GM12878 (cell line): Measurements from ENCODE around the gene JMJD6. TPM values are rescaled to one million over a fixed set of nuclear protein-coding genes. Genes with fewer than 3 reads are reported as not detected.
A peak's percentile ranks its signal among the peaks of the same experiment; 100 is the strongest.

ENCODE experiments used
- ATAC-seq: fragments of 200-7000 bp; cut with Tn5 transposase; 3 replicates; pipeline ENCODE4 v1.9.1; 2020; ENCODE audit warnings: mild to moderate bottlenecking, moderate library complexity
- BruUV-seq: library from RNA; stranded (reverse); fragments of 400-500 nt; replicated peaks from 2 replicates; lab custom pipeline; 2021; lab: Mats Ljungman, UMichigan
- CTCF ChIA-PET: fragments of 300-600 bp; sonication (Branson Sonifier 250); formaldehyde crosslinking; extraction: SDS; loops from one replicate; lab custom pipeline; 2021; ENCODE audit warnings: inconsistent platforms; lab: Yijun Ruan, JAX
- POLR2A ChIA-PET: fragments of 350-600 bp; formaldehyde crosslinking; extraction: SDS; loops from one replicate; lab custom pipeline; 2021; ENCODE audit warnings: inconsistent platforms; lab: Charles Lee
- RAD21 ChIA-PET: fragments of 300-600 bp; sonication (Branson Sonifier 250); formaldehyde crosslinking; loops from one replicate; lab custom pipeline; 2023; ENCODE audit warnings: antibody characterized with exemption; ENCODE audit not compliant: unreplicated experiment; lab: Charles Lee
- SMC1A ChIA-PET: fragments of 300-600 bp; sonication (Branson Sonifier 250); formaldehyde crosslinking; loops from one replicate; lab custom pipeline; 2023; ENCODE audit not compliant: unreplicated experiment, uncharacterized antibody; lab: Charles Lee
- DNase-seq: peaks from one replicate; pipeline ENCODE4 v3.0.0-alpha.2; 2011; ENCODE audit warnings: low read depth, low spot score
- FAIRE-seq: peaks from 3 replicates; lab custom pipeline; 2011; peaks lifted over from hg19 to GRCh38; lab: Jason Lieb, UNC
- H2AFZ ChIP-seq: 2 replicates; pipeline ENCODE4 v1.6.0; 2011; ENCODE audit warnings: low read depth, low read length, control low read depth; ENCODE audit not compliant: control insufficient read depth
- H3K27ac ChIP-seq: 2 replicates; pipeline ENCODE4 v1.5.1; 2011; ENCODE audit warnings: control low read depth; ENCODE audit not compliant: control insufficient read depth, insufficient read depth
- H3K27me3 ChIP-seq, 2 experiments: replicated peaks in 1 of 2; 2 replicates each; pipeline versions ENCODE4 v1.6.0 to v1.6.1; 2011; ENCODE audit warnings: low read length in 1 of 2; ENCODE audit not compliant: control insufficient read depth in 2 of 2, insufficient read depth in 2 of 2
- H3K36me3 ChIP-seq, 2 experiments: 2 replicates each; pipeline ENCODE4 v1.5.1; 2011; ENCODE audit warnings: low read length in 1 of 2; ENCODE audit not compliant: control insufficient read depth in 2 of 2, insufficient read depth in 2 of 2
- H3K4me1 ChIP-seq: 2 replicates; pipeline ENCODE4 v1.6.1; 2011; ENCODE audit warnings: mild to moderate bottlenecking, low read length, moderate library complexity, mixed read lengths; ENCODE audit not compliant: control insufficient read depth, insufficient read depth
- H3K4me2 ChIP-seq: 2 replicates; pipeline ENCODE4 v1.6.0; 2011; ENCODE audit warnings: control low read depth; ENCODE audit not compliant: control insufficient read depth, insufficient read depth
- H3K4me3 ChIP-seq: fragments of 200-600 bp; sonication (generic); 2 replicates; pipeline ENCODE4 v1.5.1; 2016
- H3K79me2 ChIP-seq: 2 replicates; pipeline ENCODE4 v1.6.0; 2011; ENCODE audit warnings: low read length; ENCODE audit not compliant: control insufficient read depth, insufficient read depth
- H3K9ac ChIP-seq: 2 replicates; pipeline ENCODE4 v1.8.0; 2011; ENCODE audit warnings: low read length, control low read depth, mixed read lengths; ENCODE audit not compliant: control insufficient read depth, insufficient read depth
- H3K9me3 ChIP-seq: replicated peaks from 3 replicates; pipeline ENCODE4 v1.5.1; 2011; ENCODE audit warnings: mild to moderate bottlenecking, low read length; ENCODE audit not compliant: control insufficient read depth, insufficient read depth
- H4K20me1 ChIP-seq: 2 replicates; pipeline ENCODE4 v1.6.0; 2011; ENCODE audit not compliant: control insufficient read depth, insufficient read depth
- WRNIP1 ChIP-seq: IDR thresholded peaks from 2 replicates; pipeline ENCODE4 v1.6.1; 2011; ENCODE audit warnings: low read depth, low read length, improper control_type of control experiment, borderline replicate concordance
- WGBS: methylation state at CpG from one replicate; pipeline ENCODE4 v1.1.6; 2016; ENCODE audit warnings: low lambda C conversion rate; ENCODE audit not compliant: insufficient replicate concordance, insufficient coverage; ENCODE audit errors: missing lambda C conversion rate; 5-methylcytosine and 5-hydroxymethylcytosine counted together
- in situ Hi-C: fragments of 300-500 bp; cut with MboI; formaldehyde crosslinking; loops from 9 replicates; pipeline ENCODE4 v1.14.3; 2018; ENCODE audit warnings: mixed read lengths
- intact Hi-C: fragments of 100-400 bp; cut with micrococcal nuclease; formaldehyde crosslinking; loops from one replicate; pipeline ENCODE4 v1.14.2; 2022; ENCODE audit not compliant: unreplicated experiment
- polyA plus RNA-seq, 11 experiments: library from polyadenylated mRNA; depleted of rRNA in 4 of 11; unstranded in 6 of 11; stranded (reverse) in 5 of 11; fragments of >200 nt; fragmentation: Nextera tagmentation in 4 of 11; fragmentation: Illumina TruSeq in 1 of 11; extraction: Ambion mirVana in 4 of 11; extraction: Trizol in 1 of 11; gene quantifications; 1 replicate in 1 of 11; 2 replicates in 10 of 11; pipeline versions ENCODE4 v1.2.1 to v1.2.3, GENCODE V29; 2011 to 2016; ENCODE audit warnings: inconsistent platforms in 2 of 11, missing spikeins in 2 of 11, low read depth in 1 of 11
- total RNA-seq, 4 experiments: library from RNA; depleted of rRNA in 3 of 4; stranded (reverse); fragments of >200 nt in 3 of 4; fragmentation: Illumina TruSeq in 1 of 4; extraction: Trizol in 1 of 4; gene quantifications; 2 replicates each; pipeline versions ENCODE4 v1.2.1 to v1.2.3, GENCODE V29; 2013 to 2021
- TF ChIP-seq, protein P1 (sequence below): IDR thresholded peaks from 2 replicates; pipeline ENCODE4 v1.6.1; 2011; ENCODE audit warnings: borderline replicate concordance, low read depth, mild to moderate bottlenecking, moderate library complexity, low read length; ENCODE audit not compliant: insufficient read depth, poor library complexity, severe bottlenecking
- TF ChIP-seq, protein P2 (sequence below): IDR thresholded peaks from 2 replicates; pipeline ENCODE4 v1.6.1; 2012; ENCODE audit warnings: low read length, inconsistent platforms
- TF ChIP-seq, protein P3 (sequence below): IDR thresholded peaks from 2 replicates; pipeline ENCODE4 v1.6.1; 2012; ENCODE audit warnings: mild to moderate bottlenecking, low read depth, low read length

JMJD6 gene
- total and polyA plus RNA-seq, 10 of the 15 experiments (the other 5 are each of a cell fraction or from before 2014, with no cell fraction given) = 1.2 to 36.0 (median 22.2) TPM

DNA sequence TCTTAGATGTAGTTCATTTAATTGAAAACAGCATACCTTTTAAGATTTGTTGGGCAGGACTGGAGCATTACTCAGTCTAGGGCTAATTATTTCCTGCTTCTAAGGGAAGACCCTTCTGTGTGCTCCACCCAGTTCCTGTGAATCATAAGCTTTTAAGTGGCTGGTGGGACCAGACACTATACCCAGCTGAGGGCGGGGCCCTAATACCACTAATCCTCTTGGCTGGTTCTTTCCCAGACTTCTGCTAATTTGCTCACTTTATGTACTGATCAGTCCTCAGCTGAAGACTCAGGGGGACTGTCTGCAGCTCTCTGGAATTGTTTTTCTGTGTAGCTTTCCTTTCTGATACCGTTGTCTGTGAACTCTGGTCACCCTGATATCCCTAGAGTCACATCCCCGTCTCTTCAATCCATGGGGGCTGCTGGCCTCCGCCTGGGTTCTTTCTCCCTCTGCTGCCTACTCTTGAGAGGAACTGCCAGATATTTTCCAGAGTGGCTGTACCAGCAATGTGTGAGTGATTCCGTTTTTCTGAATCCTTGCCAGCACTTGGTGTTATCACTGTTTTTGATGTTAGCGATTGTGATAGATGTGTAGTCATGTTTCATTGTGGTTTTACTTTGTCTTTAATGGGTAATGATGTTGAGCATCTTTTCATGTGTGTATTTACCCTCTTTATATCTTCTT is 46.6 kb upstream of the JMJD6 start:
- in situ Hi-C loops = no loop called here
- Histone ChIP-seq H3K36me3 (peaks cover 2 to 10% of the 10 kb centered on the region in 2 experiments), H3K27me3 (no peaks in the 10 kb centered on the region), H2AFZ (no peak overlapping the region), H3K4me2 (no peak overlapping the region), H3K27ac (no peak overlapping the region), H3K4me3 (no peak overlapping the region), H3K9me3 (no peaks in the 10 kb centered on the region; the same call in 2 of the 3 replicates), H4K20me1 (no peaks in the 10 kb centered on the region), H3K9ac (no peak overlapping the region), H3K4me1 (no peaks in the 10 kb centered on the region), H3K79me2 (no peaks in the 10 kb centered on the region)
- ChIA-PET SMC1A (interaction anchor here (1.0 kb wide), 1 partner anchor 92 kb away, joined by 4 read pairs; no protein-coding TSS in a partner anchor), CTCF (no interaction called here), RAD21 (no interaction called here), POLR2A (interaction anchor here (0.7 kb wide), 1 partner anchor 337 kb away, joined by 3 read pairs; no protein-coding TSS in a partner anchor)
- 95% methylated on average over 6 of the region's 6 CpGs for WGBS
- DNase-seq (no peak), ATAC-seq (peak; percentile 69), FAIRE-seq (no peak)
- BruUV-seq = no TSS peak
- TF ChIP-seq, protein P1, sequence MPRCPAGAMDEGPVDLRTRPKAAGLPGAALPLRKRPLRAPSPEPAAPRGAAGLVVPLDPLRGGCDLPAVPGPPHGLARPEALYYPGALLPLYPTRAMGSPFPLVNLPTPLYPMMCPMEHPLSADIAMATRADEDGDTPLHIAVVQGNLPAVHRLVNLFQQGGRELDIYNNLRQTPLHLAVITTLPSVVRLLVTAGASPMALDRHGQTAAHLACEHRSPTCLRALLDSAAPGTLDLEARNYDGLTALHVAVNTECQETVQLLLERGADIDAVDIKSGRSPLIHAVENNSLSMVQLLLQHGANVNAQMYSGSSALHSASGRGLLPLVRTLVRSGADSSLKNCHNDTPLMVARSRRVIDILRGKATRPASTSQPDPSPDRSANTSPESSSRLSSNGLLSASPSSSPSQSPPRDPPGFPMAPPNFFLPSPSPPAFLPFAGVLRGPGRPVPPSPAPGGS = peak; percentile 42
- TF ChIP-seq WRNIP1 = no peak
- TF ChIP-seq, protein P2, sequence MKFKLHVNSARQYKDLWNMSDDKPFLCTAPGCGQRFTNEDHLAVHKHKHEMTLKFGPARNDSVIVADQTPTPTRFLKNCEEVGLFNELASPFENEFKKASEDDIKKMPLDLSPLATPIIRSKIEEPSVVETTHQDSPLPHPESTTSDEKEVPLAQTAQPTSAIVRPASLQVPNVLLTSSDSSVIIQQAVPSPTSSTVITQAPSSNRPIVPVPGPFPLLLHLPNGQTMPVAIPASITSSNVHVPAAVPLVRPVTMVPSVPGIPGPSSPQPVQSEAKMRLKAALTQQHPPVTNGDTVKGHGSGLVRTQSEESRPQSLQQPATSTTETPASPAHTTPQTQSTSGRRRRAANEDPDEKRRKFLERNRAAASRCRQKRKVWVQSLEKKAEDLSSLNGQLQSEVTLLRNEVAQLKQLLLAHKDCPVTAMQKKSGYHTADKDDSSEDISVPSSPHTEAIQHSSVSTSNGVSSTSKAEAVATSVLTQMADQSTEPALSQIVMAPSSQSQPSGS = no peak
- TF ChIP-seq, protein P3, sequence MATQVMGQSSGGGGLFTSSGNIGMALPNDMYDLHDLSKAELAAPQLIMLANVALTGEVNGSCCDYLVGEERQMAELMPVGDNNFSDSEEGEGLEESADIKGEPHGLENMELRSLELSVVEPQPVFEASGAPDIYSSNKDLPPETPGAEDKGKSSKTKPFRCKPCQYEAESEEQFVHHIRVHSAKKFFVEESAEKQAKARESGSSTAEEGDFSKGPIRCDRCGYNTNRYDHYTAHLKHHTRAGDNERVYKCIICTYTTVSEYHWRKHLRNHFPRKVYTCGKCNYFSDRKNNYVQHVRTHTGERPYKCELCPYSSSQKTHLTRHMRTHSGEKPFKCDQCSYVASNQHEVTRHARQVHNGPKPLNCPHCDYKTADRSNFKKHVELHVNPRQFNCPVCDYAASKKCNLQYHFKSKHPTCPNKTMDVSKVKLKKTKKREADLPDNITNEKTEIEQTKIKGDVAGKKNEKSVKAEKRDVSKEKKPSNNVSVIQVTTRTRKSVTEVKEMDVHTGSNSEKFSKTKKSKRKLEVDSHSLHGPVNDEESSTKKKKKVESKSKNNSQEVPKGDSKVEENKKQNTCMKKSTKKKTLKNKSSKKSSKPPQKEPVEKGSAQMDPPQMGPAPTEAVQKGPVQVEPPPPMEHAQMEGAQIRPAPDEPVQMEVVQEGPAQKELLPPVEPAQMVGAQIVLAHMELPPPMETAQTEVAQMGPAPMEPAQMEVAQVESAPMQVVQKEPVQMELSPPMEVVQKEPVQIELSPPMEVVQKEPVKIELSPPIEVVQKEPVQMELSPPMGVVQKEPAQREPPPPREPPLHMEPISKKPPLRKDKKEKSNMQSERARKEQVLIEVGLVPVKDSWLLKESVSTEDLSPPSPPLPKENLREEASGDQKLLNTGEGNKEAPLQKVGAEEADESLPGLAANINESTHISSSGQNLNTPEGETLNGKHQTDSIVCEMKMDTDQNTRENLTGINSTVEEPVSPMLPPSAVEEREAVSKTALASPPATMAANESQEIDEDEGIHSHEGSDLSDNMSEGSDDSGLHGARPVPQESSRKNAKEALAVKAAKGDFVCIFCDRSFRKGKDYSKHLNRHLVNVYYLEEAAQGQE = no peak
- intact Hi-C loops = no loop called here
